Peyer's patch (tissue), 4 donors: ENCODE data around the gene CGNL1. TPM values are rescaled to one million over a fixed set of nuclear protein-coding genes. Genes with fewer than 3 reads are reported as not detected.

Experiments used
- DNase-seq, 3 donors: peaks; one replicate each; pipeline ENCODE4 v3.0.0-alpha.2; 2017 to 2019
- H3K27ac ChIP-seq, 4 donors: fragments of 200-600 bp; sonication (generic); one replicate each; pipeline ENCODE4 v1.5.1; 2016 to 2019
- H3K27me3 ChIP-seq, 2 donors: fragments of 200-600 bp; sonication (generic); one replicate each; pipeline ENCODE4 v1.5.1; 2019
- H3K36me3 ChIP-seq, 3 donors: fragments of 200-600 bp; sonication (generic); one replicate each; pipeline ENCODE4 v1.5.1; 2016 to 2019
- H3K4me1 ChIP-seq, 4 donors: fragments of 200-600 bp; sonication (generic); one replicate each; pipeline ENCODE4 v1.5.1; 2016 to 2019
- H3K4me3 ChIP-seq, 4 donors: fragments of 200-600 bp; sonication (generic); 1 replicate in 3 of 4; 2 replicates in 1 of 4; pipeline ENCODE4 v1.5.1; 2016 to 2019; ENCODE audit warnings: mild to moderate bottlenecking in 1 of 4
- H3K9me3 ChIP-seq, 4 donors: fragments of 200-600 bp; sonication (generic); one replicate each; pipeline ENCODE4 v1.5.1; 2016 to 2019; ENCODE audit warnings: mild to moderate bottlenecking in 1 of 4
- CTCF ChIP-seq, 6 experiments: fragments of 450-650 bp in 4 of 6; fragments of 200-600 bp in 2 of 6; sonication (generic) in 1 of 6; IDR thresholded peaks; one replicate each; pipeline ENCODE4 v1.5.1; 2017 to 2019; ENCODE audit warnings: antibody characterized with exemption in 6 of 6, mild to moderate bottlenecking in 3 of 6, moderate library complexity in 1 of 6
- POLR2A ChIP-seq, 2 donors: fragments of 450-650 bp; IDR thresholded peaks; one replicate each; pipeline ENCODE4 v1.5.1; 2017; ENCODE audit warnings: antibody characterized with exemption in 2 of 2, mild to moderate bottlenecking in 2 of 2, moderate library complexity in 2 of 2
- total RNA-seq, 4 donors: library from RNA; depleted of rRNA; stranded (reverse); fragments of >200 nt; gene quantifications; one replicate each; pipeline ENCODE4 v1.1.0, GENCODE V29; 2016

CGNL1 gene
- total RNA-seq, 4 donors from 2014 or later, result 1.2 to 9.9 (median 2.1) TPM

GRCh38 chr15:57352535-57353316 is 23.6 kb upstream of the CGNL1 start:
- no peak overlapping the region for H3K4me3 ChIP-seq
- no peaks in the 10 kb centered on the region for H3K9me3 ChIP-seq
- H3K36me3 ChIP-seq, result no peaks in the 10 kb centered on the region
- no peaks in the 10 kb centered on the region for H3K4me1 ChIP-seq
- no peak for DNase-seq
- no peak for TF ChIP-seq CTCF (IDR thresholded peaks at IDR 0.05)
- TF ChIP-seq POLR2A (IDR thresholded peaks at IDR 0.05), result no peak
- H3K27ac ChIP-seq, result no peak overlapping the region
- H3K27me3 ChIP-seq, result no peaks in the 10 kb centered on the region

- TF ChIP-seq POLR2A (IDR thresholded peaks at IDR 0.05), result no peak
- no peak for TF ChIP-seq CTCF (IDR thresholded peaks at IDR 0.05)
- no peaks in the 10 kb centered on the region for H3K4me1 ChIP-seq
- no peaks in the 10 kb centered on the region for H3K27me3 ChIP-seq
- H3K36me3 ChIP-seq, result no peaks in the 10 kb centered on the region
- H3K9me3 ChIP-seq, result no peaks in the 10 kb centered on the region
- DNase-seq, result no peak
- no peak overlapping the region for H3K27ac ChIP-seq
- H3K4me3 ChIP-seq, result no peak overlapping the region
These were observed 22.9 kb upstream of the CGNL1 start for GRCh38 chr15:57353317-57353804.

- TF ChIP-seq POLR2A (IDR thresholded peaks at IDR 0.05), result no peak
- TF ChIP-seq CTCF (IDR thresholded peaks at IDR 0.05), result no peak
- H3K27ac ChIP-seq, result no peak overlapping the region
- DNase-seq, result no peak
- H3K27me3 ChIP-seq, result no peaks in the 10 kb centered on the region
- no peak overlapping the region for H3K4me3 ChIP-seq
- no peaks in the 10 kb centered on the region for H3K36me3 ChIP-seq
- H3K4me1 ChIP-seq, result no peaks in the 10 kb centered on the region
- H3K9me3 ChIP-seq, result no peaks in the 10 kb centered on the region
These were observed 21.7 kb upstream of the CGNL1 start for GRCh38 chr15:57354436-57355123.

GRCh38 chr15:57355259-57355658 is 21.0 kb upstream of the CGNL1 start:
- no peaks in the 10 kb centered on the region for H3K9me3 ChIP-seq
- H3K27ac ChIP-seq, result no peak overlapping the region
- H3K36me3 ChIP-seq, result no peaks in the 10 kb centered on the region
- H3K27me3 ChIP-seq, result no peaks in the 10 kb centered on the region
- no peak for DNase-seq
- TF ChIP-seq CTCF (IDR thresholded peaks at IDR 0.05) (no peak), POLR2A (IDR thresholded peaks at IDR 0.05) (no peak)
- no peak overlapping the region for H3K4me3 ChIP-seq
- H3K4me1 ChIP-seq, result no peaks in the 10 kb centered on the region

- Histone ChIP-seq H3K4me1 (no peaks in the 10 kb centered on the region), H3K9me3 (no peaks in the 10 kb centered on the region), H3K27me3 (no peaks in the 10 kb centered on the region), H3K36me3 (no peaks in the 10 kb centered on the region), H3K4me3 (no peak overlapping the region), H3K27ac (no peak overlapping the region)
- TF ChIP-seq CTCF (IDR thresholded peaks at IDR 0.05) (no peak), POLR2A (IDR thresholded peaks at IDR 0.05) (no peak)
- DNase-seq, result no peak
These were observed 20.1 kb upstream of the CGNL1 start for GRCh38 chr15:57356178-57356577.
